NCI-H187 treated with DMSO at 0.1 percent for 48 hours (cell line): ENCODE data around the gene WBP1.
"Not testable (repeated sequence)": the region's sequence is repeated elsewhere in the genome, so short reads cannot be mapped to it uniquely, and the experiment has no call there.

Experiments used
- DNase-seq: peaks from one replicate; lab custom pipeline; 2025; lab: John Stamatoyannopoulos, UW

Gene WBP1

GRCh38 chr2:74458132-74458937, at the start of gene WBP1:
Gene WBP1 (plus strand): TSS chr2:74458438. CDS start chr2:74458603, 165 bp downstream.
- DNase-seq, result peak; percentile 93

DNA sequence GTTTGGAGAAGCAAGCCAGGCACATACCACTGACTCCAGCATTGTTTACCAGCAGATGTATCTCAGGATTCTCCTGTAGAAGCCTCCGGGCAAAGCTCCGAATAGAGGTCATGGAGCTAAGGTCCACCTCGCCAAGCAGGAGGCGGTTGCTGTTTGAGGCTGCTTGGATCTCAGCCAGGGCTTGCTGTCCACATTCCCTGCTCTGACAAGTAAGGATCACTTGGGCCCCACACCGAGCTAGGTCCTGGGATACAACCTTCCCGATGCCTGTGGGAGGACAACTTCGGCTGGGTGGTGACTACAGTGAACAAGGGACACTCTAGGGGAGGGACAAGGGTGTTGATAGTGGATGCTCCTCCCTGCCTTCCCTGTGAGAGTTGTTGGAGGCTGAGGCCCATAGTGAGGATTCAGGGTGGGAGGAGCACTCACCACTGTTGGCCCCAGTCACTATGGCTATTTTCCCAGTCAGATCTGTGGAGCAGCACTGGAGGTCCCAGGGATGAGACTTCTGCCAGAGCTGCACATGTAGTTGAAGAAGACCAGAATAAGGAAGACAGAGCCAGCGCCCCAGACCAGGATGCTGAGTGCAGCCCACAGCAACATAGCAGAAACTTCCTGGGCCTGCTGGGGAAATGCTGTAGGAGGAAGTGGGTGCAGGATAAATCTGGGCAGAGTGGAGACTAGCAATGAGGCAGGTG, 45.1 kb upstream of the WBP1 start:
- DNase-seq, result no peak

DNA sequence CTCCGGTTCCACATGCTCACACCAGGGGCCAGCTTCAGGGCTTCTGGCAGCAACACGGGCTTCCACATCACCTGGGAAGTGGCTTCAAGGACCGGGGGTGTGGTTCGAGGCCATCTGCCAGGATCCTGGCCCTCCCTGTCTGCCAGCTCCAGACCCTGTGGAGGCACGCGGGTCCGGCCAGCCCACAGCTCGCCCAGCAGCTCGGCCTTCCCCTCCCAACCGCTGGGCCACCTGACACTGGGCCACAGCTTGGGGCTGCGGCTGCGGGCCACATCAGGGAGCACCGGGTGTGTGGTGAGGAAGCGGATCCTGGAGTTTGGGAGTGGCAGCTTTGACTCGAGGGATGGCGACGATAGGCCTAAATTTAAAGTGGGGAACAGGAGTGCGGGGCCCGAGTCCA, 43.8 kb upstream of the WBP1 start:
- no peak for DNase-seq

DNA sequence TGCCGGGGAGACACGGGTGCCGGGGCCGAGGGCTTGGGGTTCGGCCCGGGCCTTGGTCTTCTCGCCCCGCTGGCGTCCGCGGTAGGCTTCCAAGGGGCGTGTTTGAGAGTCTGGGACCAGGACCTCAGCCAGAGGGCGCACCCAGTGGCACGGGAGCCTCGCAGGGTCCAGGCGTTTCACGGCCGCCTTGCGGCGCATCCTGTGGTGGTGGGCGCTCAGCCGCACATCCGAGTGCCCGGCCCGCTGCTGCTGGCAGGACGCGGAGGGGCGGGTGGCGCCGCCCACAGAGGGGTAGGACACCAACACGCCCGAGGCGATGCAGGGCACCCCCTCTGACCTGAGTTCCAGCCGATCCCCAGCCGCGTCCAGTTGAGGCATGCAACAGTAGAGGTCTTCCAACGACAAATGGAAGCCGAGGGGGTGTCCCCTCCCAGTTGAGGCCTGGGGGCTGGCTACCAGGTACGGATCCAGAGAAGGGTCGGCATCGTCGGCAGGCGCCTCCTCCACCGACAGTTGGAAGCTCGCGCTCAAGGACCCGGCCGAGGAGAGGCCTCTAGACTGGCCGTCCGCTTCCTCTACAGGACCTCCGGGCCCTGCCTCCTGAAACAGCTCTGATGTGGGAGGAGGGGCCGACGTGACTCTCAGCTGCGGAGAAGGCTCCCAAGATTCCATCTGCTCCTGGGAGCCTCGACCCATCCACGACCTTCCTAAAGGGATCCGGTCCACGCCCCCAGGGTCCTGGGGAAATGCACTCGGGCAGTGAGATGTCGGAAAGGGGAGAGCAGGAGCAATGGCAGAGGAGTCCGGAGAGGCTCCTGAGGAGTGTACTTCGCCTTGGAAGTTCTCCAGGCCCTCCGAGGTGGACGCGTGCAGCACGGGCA, 43.1 kb upstream of the WBP1 start:
- DNase-seq, result no peak

- no peak for DNase-seq
Observed at GRCh38 chr2:74415762-74416395, 42.4 kb upstream of the WBP1 start.

DNA sequence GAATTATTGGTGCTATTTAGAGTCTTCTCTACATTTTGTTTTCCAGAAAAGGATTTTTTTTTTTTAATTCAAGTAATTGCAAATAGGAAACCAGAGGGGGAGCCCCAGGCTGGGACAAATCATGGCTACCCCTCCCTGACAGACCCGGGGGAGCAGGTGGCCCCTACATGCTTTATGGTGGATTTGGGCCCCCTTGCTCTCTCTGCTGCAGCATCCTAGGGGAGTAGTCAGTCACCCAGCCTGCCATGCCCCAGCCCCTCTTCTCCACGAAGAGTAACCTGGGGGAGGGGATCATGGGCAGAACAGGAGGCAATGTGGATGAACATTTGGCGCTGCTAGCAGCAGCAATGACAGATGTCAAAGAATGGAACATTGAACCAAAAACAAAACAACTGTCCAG, 41.5 kb upstream of the WBP1 start:
- DNase-seq, result no peak

GRCh38 chr2:74417197-74417596, 41.0 kb upstream of the WBP1 start:
- no peak for DNase-seq

DNA sequence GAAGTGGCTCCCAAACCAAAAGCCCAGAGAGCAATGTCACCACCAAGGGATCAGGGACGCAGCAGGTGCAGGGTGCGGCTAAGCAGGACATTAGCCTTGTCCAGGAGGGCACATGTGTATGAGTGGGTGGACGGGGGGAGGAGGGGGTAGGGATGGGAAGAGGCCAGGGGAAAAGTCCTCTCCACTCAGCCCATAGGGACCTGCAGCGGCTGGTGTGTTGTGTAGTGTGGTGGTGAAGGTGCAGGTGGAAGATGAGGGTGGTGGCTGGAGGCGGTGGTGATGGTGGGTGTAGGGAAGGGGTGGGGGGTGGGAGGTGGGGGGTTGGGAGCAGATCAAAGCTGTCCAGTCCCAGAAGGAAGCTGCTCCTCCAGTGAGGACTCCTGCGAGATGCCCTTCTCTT, 40.5 kb upstream of the WBP1 start:
- DNase-seq, result no peak

DNA sequence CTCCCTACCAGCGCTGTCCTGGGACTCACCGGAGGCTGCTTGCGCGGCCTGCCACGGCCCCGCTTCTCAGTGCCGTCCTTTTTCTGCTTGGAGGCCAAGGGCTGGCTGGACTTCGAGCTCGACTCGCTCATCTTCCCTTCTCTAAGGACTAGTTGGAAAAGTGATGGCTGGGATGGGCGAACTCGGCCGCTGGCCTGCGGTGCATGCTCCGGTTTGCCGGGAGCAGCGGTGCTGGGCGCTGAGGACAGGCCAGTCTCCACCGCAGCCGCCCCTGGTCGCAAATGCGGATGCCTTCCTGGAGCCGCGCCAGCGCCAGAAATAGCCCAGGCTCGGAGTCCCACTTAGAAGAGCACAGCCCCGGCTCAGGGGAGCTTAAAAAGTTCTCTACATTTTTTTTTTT, 39.9 kb upstream of the WBP1 start:
- DNase-seq, result no peak

- DNase-seq, result no peak
Observed at GRCh38 chr2:74419345-74419744, 38.9 kb upstream of the WBP1 start.

- DNase-seq, result no peak
Observed at GRCh38 chr2:74420006-74420405, 38.2 kb upstream of the WBP1 start.

DNA sequence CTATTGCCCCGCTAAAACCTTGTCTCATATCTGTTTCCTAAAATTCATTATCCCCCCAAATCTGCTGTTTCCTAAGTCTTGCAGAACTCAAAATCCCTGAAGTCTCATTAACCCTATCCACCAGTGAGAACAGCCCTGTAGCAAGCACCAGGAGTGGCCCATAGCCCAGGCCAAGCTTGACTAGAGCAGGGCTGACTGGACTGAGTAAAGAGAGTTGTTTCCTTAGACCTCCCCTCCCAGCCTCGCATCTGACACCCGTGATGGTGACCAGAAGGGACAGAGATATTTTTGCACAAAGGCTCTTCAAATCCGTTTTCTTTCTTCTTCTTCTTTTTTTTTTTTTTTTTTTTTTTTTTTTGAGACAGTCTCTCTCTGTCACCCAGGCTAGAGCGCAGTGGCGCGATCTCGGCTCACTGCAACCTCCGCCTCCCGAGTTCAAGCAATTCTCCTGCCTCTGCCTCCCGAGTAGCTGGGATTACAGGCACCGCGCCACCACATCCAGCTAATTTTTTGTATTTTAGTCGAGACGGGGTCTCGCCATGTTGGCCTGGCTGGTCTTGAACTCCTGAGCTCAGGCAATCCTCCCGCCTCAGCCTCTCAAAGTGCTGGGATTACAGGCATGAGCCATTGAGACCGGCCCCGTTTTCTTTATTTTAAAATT, 37.7 kb upstream of the WBP1 start:
- DNase-seq, result not testable (repeated sequence)

DNA sequence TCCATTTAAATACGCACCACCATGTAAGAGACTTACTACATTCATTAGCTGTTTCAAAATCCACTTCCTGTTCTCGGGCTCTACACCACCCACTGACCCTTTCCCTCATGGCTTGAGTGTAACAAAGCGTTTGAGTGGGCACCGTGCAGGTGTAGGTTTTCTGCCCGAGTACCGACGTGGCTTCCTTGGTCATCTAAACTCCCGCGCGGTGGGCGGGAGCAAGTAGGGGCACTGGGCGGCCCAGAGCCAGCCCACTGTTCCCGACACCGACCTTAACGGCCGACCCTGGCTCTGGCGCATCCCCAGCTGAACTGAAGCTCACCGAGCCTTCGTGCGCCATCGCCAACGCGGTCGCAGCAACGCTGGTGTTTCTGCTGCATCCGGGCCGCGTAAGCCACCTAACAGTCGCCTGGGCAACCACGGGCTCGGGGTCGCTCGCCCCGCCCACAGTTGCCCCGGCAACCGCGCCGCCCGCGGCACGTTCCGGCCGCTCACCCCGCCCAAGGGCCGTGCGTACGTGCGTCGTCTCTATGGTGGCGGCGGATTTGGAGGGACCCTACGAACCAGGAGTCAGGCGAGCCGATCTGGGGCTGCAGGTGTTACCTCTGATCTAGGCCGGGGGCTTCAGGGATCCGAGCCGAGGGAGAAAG, 36.9 kb upstream of the WBP1 start, which contains the start of the genes C2orf81 and WDR54:
Gene C2orf81 (minus strand): TSS at position 399 of the 650 bp plus-strand sequence. CDS start 59 bp downstream, at position 340.
Gene WDR54 (plus strand): TSS at position 510 of the 650 bp plus-strand sequence. CDS start 424 bp downstream, outside the sequence.
- peak; percentile 50 for DNase-seq

- DNase-seq, result no peak
Observed at GRCh38 chr2:74423231-74424095, 34.8 kb upstream of the WBP1 start.

GRCh38 chr2:74424139-74424992, 33.9 kb upstream of the WBP1 start:
- no peak for DNase-seq

- no peak for DNase-seq
Observed at GRCh38 chr2:74424995-74425406, 33.2 kb upstream of the WBP1 start.

DNA sequence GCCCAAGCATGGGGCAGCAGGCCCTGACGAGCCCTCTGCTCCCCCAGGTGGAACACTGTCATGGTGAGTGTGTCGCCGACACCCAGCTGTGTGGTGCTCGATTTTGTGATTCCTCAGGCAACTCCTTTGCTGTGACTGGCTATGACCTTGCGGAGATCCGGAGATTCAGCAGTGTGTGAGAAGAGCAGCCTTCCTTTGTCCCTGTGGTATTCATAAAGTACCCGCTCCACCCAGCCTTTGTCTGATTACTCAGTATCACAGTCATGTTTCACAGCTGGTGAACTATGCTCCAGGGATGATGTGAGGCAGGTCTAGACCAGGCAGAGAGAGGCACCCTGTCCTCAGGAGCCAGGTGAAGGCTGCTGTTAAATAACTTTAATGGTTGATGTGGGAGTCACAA, 32.7 kb upstream of the WBP1 start:
- DNase-seq, result no peak

DNA sequence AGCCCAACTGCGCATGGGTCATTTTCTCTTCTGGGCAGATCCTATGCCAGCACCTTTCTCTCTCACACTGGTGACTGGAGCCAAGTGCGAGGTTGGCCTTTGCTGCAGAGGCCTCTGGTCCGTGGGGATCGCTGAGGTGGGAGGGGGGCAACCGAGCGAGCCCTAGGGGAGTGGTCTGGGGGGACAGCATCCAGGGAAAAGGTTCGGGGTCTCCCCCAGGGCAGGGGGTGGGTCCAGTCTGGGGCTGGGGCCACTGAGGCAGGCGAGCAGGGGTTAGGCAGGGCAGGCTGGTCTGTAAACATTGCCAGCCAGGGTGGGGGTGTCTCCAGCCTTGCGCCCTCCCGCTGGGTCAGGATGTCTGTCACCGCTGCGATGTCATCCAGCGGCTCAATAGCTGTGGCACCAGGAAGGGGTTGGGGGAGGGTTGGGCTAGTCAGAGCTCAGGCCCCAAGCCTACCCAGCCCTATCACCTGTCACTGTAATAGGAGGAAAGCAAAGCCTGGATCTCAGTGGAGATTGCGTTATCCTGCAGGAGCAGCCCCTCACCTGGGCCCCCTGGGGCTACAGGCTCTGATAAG, 32.0 kb upstream of the WBP1 start:
- DNase-seq, result no peak
